Measurements from ENCODE around the gene TMEM117.

Gene TMEM117

DNA sequence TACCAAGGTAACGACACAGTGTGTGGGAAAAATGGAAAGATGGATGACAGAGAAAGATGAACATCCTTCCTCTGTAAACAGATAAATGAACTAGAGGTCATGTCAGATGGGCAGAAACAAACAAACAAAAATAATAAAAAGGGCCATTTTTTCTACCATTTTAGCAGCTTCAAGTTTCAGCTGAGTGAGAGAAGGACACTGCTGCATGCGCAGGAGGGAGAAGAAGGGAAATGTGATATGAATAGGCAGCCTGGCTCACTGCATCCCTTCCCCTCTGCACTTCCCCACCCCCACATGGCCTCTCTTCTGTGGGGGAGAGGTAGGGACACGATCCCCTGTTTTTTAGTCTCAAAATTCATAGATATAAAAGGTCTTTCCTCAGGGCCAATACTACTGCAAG, 548.3 kb downstream of the TMEM117 start:
- Histone ChIP-seq H2AFZ (ENCODE audit: low read length) (no peak overlapping the region), H3K9me3 (ENCODE audit: low read length) (no peaks in the 10 kb centered on the region), H3K4me3 (ENCODE audit: low read depth, low read length, poor library complexity, severe bottlenecking) (no peak overlapping the region), H3F3A (ENCODE audit: insufficient read depth, low read length) (no peaks in the 10 kb centered on the region), H3K4me1 (ENCODE audit: insufficient read depth, low read length, severe bottlenecking) (peaks cover 5% of the 10 kb centered on the region), H3K27ac (ENCODE audit: low read depth, low read length, poor library complexity, severe bottlenecking) (no peak overlapping the region), H3K4me2 (ENCODE audit: low read length) (no peak overlapping the region), H3K27me3 (ENCODE audit: insufficient read depth, low read length) (no peaks in the 10 kb centered on the region), H3K79me2 (ENCODE audit: insufficient read depth, low read length) (no peaks in the 10 kb centered on the region), H4K20me1 (ENCODE audit: insufficient read depth, low read length) (no peaks in the 10 kb centered on the region), H3K36me3 (ENCODE audit: insufficient read depth, low read length) (no peaks in the 10 kb centered on the region), H3K9ac (ENCODE audit: low read length) (no peak overlapping the region), H3K9me2 (ENCODE audit: low read depth, low read length) (no peaks in the 10 kb centered on the region)
- TF ChIP-seq EZH2 (IDR thresholded peaks at IDR 0.05; ENCODE audit: borderline replicate concordance, low read length) (no peak), CTCF (IDR thresholded peaks at IDR 0.05; ENCODE audit: low read length) (no peak)

DNA sequence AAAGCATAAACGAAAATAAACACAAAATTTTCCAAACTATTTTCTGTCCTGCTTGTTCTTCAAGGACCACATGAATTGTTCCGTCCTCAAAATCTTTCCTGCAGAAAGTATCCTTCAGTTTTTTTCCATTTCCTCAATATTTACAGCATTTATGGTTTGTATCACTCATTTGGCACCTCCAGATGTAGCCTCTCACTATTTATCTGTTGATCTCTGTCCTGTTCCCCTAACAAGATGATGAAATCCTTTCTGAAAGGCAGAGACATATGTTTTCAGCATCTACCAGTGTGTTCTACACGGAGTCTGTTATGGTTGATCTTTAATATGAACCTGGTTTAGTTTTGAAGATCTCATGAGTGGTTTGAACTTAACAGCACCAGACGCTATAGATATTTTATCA, 550.1 kb downstream of the TMEM117 start:
- no peaks in the 10 kb centered on the region for H3F3A ChIP-seq (ENCODE audit: insufficient read depth, low read length)
- no peak overlapping the region for H2AFZ ChIP-seq (ENCODE audit: low read length)
- no peak overlapping the region for H3K4me3 ChIP-seq (ENCODE audit: low read depth, low read length, poor library complexity, severe bottlenecking)
- H3K4me1 ChIP-seq (ENCODE audit: insufficient read depth, low read length, severe bottlenecking) = peaks cover 16% of the 10 kb centered on the region
- H4K20me1 ChIP-seq (ENCODE audit: insufficient read depth, low read length) = no peaks in the 10 kb centered on the region
- H3K4me2 ChIP-seq (ENCODE audit: low read length) = no peak overlapping the region
- H3K27me3 ChIP-seq (ENCODE audit: insufficient read depth, low read length) = no peaks in the 10 kb centered on the region
- TF ChIP-seq EZH2 (IDR thresholded peaks at IDR 0.05; ENCODE audit: borderline replicate concordance, low read length) = no peak
- TF ChIP-seq CTCF (IDR thresholded peaks at IDR 0.05; ENCODE audit: low read length) = no peak
- no peak overlapping the region for H3K27ac ChIP-seq (ENCODE audit: low read depth, low read length, poor library complexity, severe bottlenecking)
- H3K9me2 ChIP-seq (ENCODE audit: low read depth, low read length) = no peaks in the 10 kb centered on the region
- no peaks in the 10 kb centered on the region for H3K79me2 ChIP-seq (ENCODE audit: insufficient read depth, low read length)
- H3K9ac ChIP-seq (ENCODE audit: low read length) = no peak overlapping the region
- no peaks in the 10 kb centered on the region for H3K36me3 ChIP-seq (ENCODE audit: insufficient read depth, low read length)
- no peaks in the 10 kb centered on the region for H3K9me3 ChIP-seq (ENCODE audit: low read length)

DNA sequence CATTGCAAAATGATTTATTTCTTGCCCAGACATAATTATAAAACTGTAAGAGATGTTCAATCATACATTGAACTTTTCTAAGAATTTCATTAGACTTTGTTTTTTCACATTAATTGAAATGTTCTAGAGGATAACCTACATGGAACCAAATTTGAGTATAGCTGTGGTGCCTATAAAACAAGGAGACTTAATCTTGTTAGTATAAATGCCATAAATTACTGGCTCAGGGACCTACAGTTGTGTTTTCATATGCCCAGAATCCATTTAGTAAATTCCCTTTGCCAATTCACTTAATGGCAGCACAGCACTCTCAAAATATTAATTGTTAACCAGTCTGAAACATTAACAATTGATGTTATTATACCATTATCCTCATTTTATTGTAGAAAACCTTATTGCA, 551.7 kb downstream of the TMEM117 start:
- no peak overlapping the region for H3K4me3 ChIP-seq (ENCODE audit: low read depth, low read length, poor library complexity, severe bottlenecking)
- no peak overlapping the region for H3K27ac ChIP-seq (ENCODE audit: low read depth, low read length, poor library complexity, severe bottlenecking)
- H3K9ac ChIP-seq (ENCODE audit: low read length) = no peak overlapping the region
- H3K4me1 ChIP-seq (ENCODE audit: insufficient read depth, low read length, severe bottlenecking) = peaks cover 16% of the 10 kb centered on the region
- no peaks in the 10 kb centered on the region for H3K36me3 ChIP-seq (ENCODE audit: insufficient read depth, low read length)
- H3K79me2 ChIP-seq (ENCODE audit: insufficient read depth, low read length) = no peaks in the 10 kb centered on the region
- no peaks in the 10 kb centered on the region for H3K9me3 ChIP-seq (ENCODE audit: low read length)
- no peak for TF ChIP-seq EZH2 (IDR thresholded peaks at IDR 0.05; ENCODE audit: borderline replicate concordance, low read length)
- TF ChIP-seq CTCF (IDR thresholded peaks at IDR 0.05; ENCODE audit: low read length) = no peak
- H2AFZ ChIP-seq (ENCODE audit: low read length) = no peak overlapping the region
- H3K9me2 ChIP-seq (ENCODE audit: low read depth, low read length) = no peaks in the 10 kb centered on the region
- no peak overlapping the region for H3K4me2 ChIP-seq (ENCODE audit: low read length)
- no peaks in the 10 kb centered on the region for H3K27me3 ChIP-seq (ENCODE audit: insufficient read depth, low read length)
- no peaks in the 10 kb centered on the region for H4K20me1 ChIP-seq (ENCODE audit: insufficient read depth, low read length)
- H3F3A ChIP-seq (ENCODE audit: insufficient read depth, low read length) = no peaks in the 10 kb centered on the region

Data from OCI-LY1 (cell line).